ENCODE data around the gene SCN4A.
A peak's percentile ranks its signal among the peaks of the same experiment; 100 is the strongest.
"Not testable (repeated sequence)": the region's sequence is repeated elsewhere in the genome, so short reads cannot be mapped to it uniquely, and the experiment has no call there.

The SCN4A gene

GRCh38 chr17:63972796-63973195, at the start of gene SCN4A:
TSS of gene SCN4A (minus strand) at chr17:63972918. CDS start at chr17:63972841, 77 bp downstream.
- Histone ChIP-seq H3K79me2 (ENCODE audit: insufficient read depth, low read length) (no peaks in the 10 kb centered on the region), H3K9me3 (ENCODE audit: insufficient read depth, low read length, severe bottlenecking) (no peaks in the 10 kb centered on the region), H2AFZ (ENCODE audit: low read depth, low read length) (no peak within 1 kb of the TSS), H3K4me2 (ENCODE audit: insufficient read depth, low read length) (no peak within 1 kb of the TSS), H3K9ac (ENCODE audit: low read depth, low read length) (no peak within 1 kb of the TSS), H3K27ac (ENCODE audit: low read length) (no peak within 1 kb of the TSS), H3K4me1 (ENCODE audit: insufficient read depth, low read length) (no peaks in the 10 kb centered on the region), H3K4me3 (ENCODE audit: low read depth in 1 of 2, low read length in 2 of 2) (no peak within 1 kb of the TSS), H3K36me3 (ENCODE audit: insufficient read depth, low read length) (no peaks in the 10 kb centered on the region), H4K20me1 (ENCODE audit: insufficient read depth, low read length) (no peaks in the 10 kb centered on the region), H3K27me3 (ENCODE audit: insufficient read depth, low read length, poor library complexity) (no peaks in the 10 kb centered on the region)
- DNase-seq (no peak), ATAC-seq (ENCODE audit: insufficient read depth, low read depth) (no peak)
- no peak for TF ChIP-seq EZH2 (IDR thresholded peaks at IDR 0.05; ENCODE audit: borderline replicate concordance, low read depth, low read length, severe bottlenecking)
- no peak for TF ChIP-seq CTCF (IDR thresholded peaks at IDR 0.05; ENCODE audit: borderline replicate concordance, extremely low read depth, low read length, poor library complexity, severe bottlenecking)

- ATAC-seq (ENCODE audit: insufficient read depth, low read depth) (peak; percentile 84), DNase-seq (peak; percentile 91)
- H3K4me1 ChIP-seq (ENCODE audit: insufficient read depth, low read length), result peaks cover 65% of the 10 kb centered on the region
- H4K20me1 ChIP-seq (ENCODE audit: insufficient read depth, low read length), result no peaks in the 10 kb centered on the region
- H2AFZ ChIP-seq (ENCODE audit: low read depth, low read length), result peak within 1 kb of the TSS; percentile 87
- H3K36me3 ChIP-seq (ENCODE audit: insufficient read depth, low read length), result no peaks in the 10 kb centered on the region
- peak within 1 kb of the TSS; percentile 95 for H3K27ac ChIP-seq (ENCODE audit: low read length)
- peak within 1 kb of the TSS; percentile 67 for H3K9ac ChIP-seq (ENCODE audit: low read depth, low read length)
- H3K79me2 ChIP-seq (ENCODE audit: insufficient read depth, low read length), result peaks cover 43% of the 10 kb centered on the region
- peak within 1 kb of the TSS; percentile 89 for H3K4me2 ChIP-seq (ENCODE audit: insufficient read depth, low read length)
- H3K27me3 ChIP-seq (ENCODE audit: insufficient read depth, low read length, poor library complexity), result no peaks in the 10 kb centered on the region
- H3K9me3 ChIP-seq (ENCODE audit: insufficient read depth, low read length, severe bottlenecking), result no peaks in the 10 kb centered on the region
- TF ChIP-seq CTCF (IDR thresholded peaks at IDR 0.05; ENCODE audit: borderline replicate concordance, extremely low read depth, low read length, poor library complexity, severe bottlenecking) (no peak), EZH2 (IDR thresholded peaks at IDR 0.05; ENCODE audit: borderline replicate concordance, low read depth, low read length, severe bottlenecking) (no peak)
- peak within 1 kb of the TSS; percentile 43 to 73; a peak in 3 of 4 replicates for H3K4me3 ChIP-seq (ENCODE audit: low read depth in 1 of 2, low read length in 2 of 2)
Observed at GRCh38 chr17:64020056-64020766, 47.5 kb upstream of the SCN4A start, which contains the start of gene ICAM2. TSS of gene ICAM2 (minus strand) at chr17:64020633. CDS start at chr17:64006691, 13,942 bp downstream.

- H3K27ac ChIP-seq (ENCODE audit: low read length), result peak overlapping the region; percentile 95
- not testable (repeated sequence) for ATAC-seq (ENCODE audit: insufficient read depth, low read depth)
Observed at GRCh38 chr17:64019551-64019961, 46.8 kb upstream of the SCN4A start.

GRCh38 chr17:64017381-64017980, 44.8 kb upstream of the SCN4A start:
- Histone ChIP-seq H3K27me3 (ENCODE audit: insufficient read depth, low read length, poor library complexity) (no peaks in the 10 kb centered on the region), H2AFZ (ENCODE audit: low read depth, low read length) (no peak overlapping the region), H3K4me3 (ENCODE audit: low read depth in 1 of 2, low read length in 2 of 2) (no peak overlapping the region), H3K9me3 (ENCODE audit: insufficient read depth, low read length, severe bottlenecking) (no peaks in the 10 kb centered on the region), H4K20me1 (ENCODE audit: insufficient read depth, low read length) (no peaks in the 10 kb centered on the region), H3K36me3 (ENCODE audit: insufficient read depth, low read length) (no peaks in the 10 kb centered on the region), H3K9ac (ENCODE audit: low read depth, low read length) (no peak overlapping the region), H3K4me1 (ENCODE audit: insufficient read depth, low read length) (peaks cover 78% of the 10 kb centered on the region), H3K79me2 (ENCODE audit: insufficient read depth, low read length) (peaks cover 65% of the 10 kb centered on the region), H3K4me2 (ENCODE audit: insufficient read depth, low read length) (peak overlapping the region; percentile 32), H3K27ac (ENCODE audit: low read length) (peak overlapping the region; percentile 49)
- DNase-seq, result no peak
- ATAC-seq (ENCODE audit: insufficient read depth, low read depth), result no peak
- TF ChIP-seq EZH2 (IDR thresholded peaks at IDR 0.05; ENCODE audit: borderline replicate concordance, low read depth, low read length, severe bottlenecking), result no peak
- TF ChIP-seq CTCF (IDR thresholded peaks at IDR 0.05; ENCODE audit: borderline replicate concordance, extremely low read depth, low read length, poor library complexity, severe bottlenecking), result peak; percentile 35

More at GRCh38 chr17:64019551-64019961, 46.8 kb upstream of the SCN4A start:
- Histone ChIP-seq H3K4me3 (ENCODE audit: low read depth in 1 of 2, low read length in 2 of 2) (peak overlapping the region; percentile 43 to 73; a peak in 3 of 4 replicates), H3K79me2 (ENCODE audit: insufficient read depth, low read length) (peaks cover 48% of the 10 kb centered on the region), H3K4me1 (ENCODE audit: insufficient read depth, low read length) (peaks cover 72% of the 10 kb centered on the region), H3K4me2 (ENCODE audit: insufficient read depth, low read length) (peak overlapping the region; percentile 89), H3K9ac (ENCODE audit: low read depth, low read length) (peak overlapping the region; percentile 67)
- H2AFZ ChIP-seq (ENCODE audit: low read depth, low read length); H3K36me3 ChIP-seq (ENCODE audit: insufficient read depth, low read length); H3K27me3 ChIP-seq (ENCODE audit: insufficient read depth, low read length, poor library complexity); H3K9me3 ChIP-seq (ENCODE audit: insufficient read depth, low read length, severe bottlenecking); H4K20me1 ChIP-seq (ENCODE audit: insufficient read depth, low read length): not testable (repeated sequence)
- DNase-seq, result peak; percentile 42

All from DND-41 (cell line).